Measurements from ENCODE around the gene KRT74. TPM values are rescaled to one million over a fixed set of nuclear protein-coding genes. Genes with fewer than 3 reads are reported as not detected.

KRT74 gene
- total and polyA plus RNA-seq, 2 of the 13 experiments (the other 11 are each of a cell fraction or from before 2014, with no cell fraction given) = not detected

DNA sequence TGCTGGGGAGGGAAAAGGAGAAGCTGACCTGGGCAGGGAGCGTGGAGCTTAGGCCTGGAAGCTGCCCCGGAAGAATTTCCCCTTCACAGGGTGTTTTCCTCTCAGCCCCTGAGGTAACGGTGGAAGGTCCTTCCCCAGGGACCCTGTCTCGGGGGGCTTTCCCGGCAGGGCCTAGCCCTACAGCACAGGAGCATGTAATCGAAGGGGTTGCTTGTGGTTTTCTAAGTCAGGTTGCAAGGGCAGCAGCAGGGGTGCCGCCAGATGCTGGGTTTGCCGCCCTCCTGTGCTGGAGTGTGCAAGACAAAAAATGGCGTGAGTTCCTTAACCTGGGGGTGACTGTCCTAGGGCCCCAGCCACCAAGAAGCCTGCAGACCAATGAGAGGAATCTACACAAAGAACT is 1.6 kb upstream of the KRT74 start:
- Histone ChIP-seq H3K79me2 (ENCODE audit: insufficient read depth, low read length) (no peaks in the 10 kb centered on the region), H3K27me3 (ENCODE audit: control insufficient read depth in 1 of 2, insufficient read depth in 2 of 2, low read length in 2 of 2) (peaks cover 6 to 70% of the 10 kb centered on the region in 2 experiments; a peak in 4 of 5 replicates), H3K9me3 (ENCODE audit: low read length) (no peaks in the 10 kb centered on the region), H4K20me1 (ENCODE audit: insufficient read depth, low read length) (no peaks in the 10 kb centered on the region), H3K4me1 (ENCODE audit: insufficient read depth, low read length) (no peaks in the 10 kb centered on the region), H3K4me3 (replicated peaks in 1 of 3; ENCODE audit: insufficient read depth in 1 of 3, low read depth in 2 of 3, low read length in 3 of 3) (no peak overlapping the region), H3K36me3 (replicated peaks in 1 of 2; ENCODE audit: control insufficient read depth in 1 of 2, insufficient read depth in 2 of 2, low read length in 2 of 2) (no peaks in the 10 kb centered on the region), H2AFZ (ENCODE audit: low read length) (no peak overlapping the region), H3K4me2 (ENCODE audit: low read depth, low read length) (no peak overlapping the region), H3K27ac (ENCODE audit: extremely low read length, insufficient read depth, low read length) (no peak overlapping the region), H3K9ac (ENCODE audit: insufficient read depth, low read depth, low read length) (no peak overlapping the region)
- DNase-seq (ENCODE audit: low spot score) (no peak), ATAC-seq (no peak), FAIRE-seq (no peak)
- ChIA-PET CTCF (ENCODE audit: low intra/inter-chr PET ratio, low total read pairs) (no interaction called here), POLR2A (no interaction called here)
- 8% methylated on average over 4 of the region's 9 CpGs for WGBS (ENCODE audit: low lambda C conversion rate)
- in situ Hi-C loops (cut with HindIII; ENCODE audit: extremely low pct_ligation_motif_present, low pct_unique_long_range_greater_than_20kb) = no loop called here
- intact Hi-C loops (cut with micrococcal nuclease; ENCODE audit: unreplicated experiment) = no loop called here
- no TSS peak for BruUV-seq (replicated peaks)
- TF ChIP-seq ZMYM3 (CRISPR knock-in tag; IDR thresholded peaks at IDR 0.05) (no peak), KDM5B (CRISPR knock-in tag; IDR thresholded peaks at IDR 0.05; ENCODE audit: borderline replicate concordance) (no peak), HNRNPH1 (optimal IDR thresholded peaks at IDR 0.05; ENCODE audit: low read depth, low read length) (no peak), ZNF256 (CRISPR knock-in tag; conservative IDR thresholded peaks at IDR 0.05) (no peak), HDAC2 (CRISPR knock-in tag; IDR thresholded peaks at IDR 0.05) (no peak), ZNF816 (CRISPR knock-in tag; IDR thresholded peaks at IDR 0.05; ENCODE audit: borderline replicate concordance) (no peak), ZNF724P (CRISPR knock-in tag; IDR thresholded peaks at IDR 0.05; ENCODE audit: borderline replicate concordance) (no peak), ZNF850 (CRISPR knock-in tag; conservative IDR thresholded peaks at IDR 0.05) (no peak), ZNF343 (CRISPR knock-in tag; IDR thresholded peaks at IDR 0.05) (no peak), ONECUT2 (CRISPR knock-in tag; IDR thresholded peaks at IDR 0.05) (no peak), MAFK (conservative IDR thresholded peaks at IDR 0.05 in 1 of 2, IDR thresholded peaks at IDR 0.05 in 1 of 2; ENCODE audit: low read length in 2 of 2) (no peak), MTF1 (CRISPR knock-in tag; IDR thresholded peaks at IDR 0.05) (no peak), ZNF766 (CRISPR knock-in tag; IDR thresholded peaks at IDR 0.05; ENCODE audit: borderline replicate concordance) (no peak), JUNB (CRISPR knock-in tag; IDR thresholded peaks at IDR 0.05; ENCODE audit: borderline replicate concordance) (no peak)
- TF ChIP-seq, protein P1, sequence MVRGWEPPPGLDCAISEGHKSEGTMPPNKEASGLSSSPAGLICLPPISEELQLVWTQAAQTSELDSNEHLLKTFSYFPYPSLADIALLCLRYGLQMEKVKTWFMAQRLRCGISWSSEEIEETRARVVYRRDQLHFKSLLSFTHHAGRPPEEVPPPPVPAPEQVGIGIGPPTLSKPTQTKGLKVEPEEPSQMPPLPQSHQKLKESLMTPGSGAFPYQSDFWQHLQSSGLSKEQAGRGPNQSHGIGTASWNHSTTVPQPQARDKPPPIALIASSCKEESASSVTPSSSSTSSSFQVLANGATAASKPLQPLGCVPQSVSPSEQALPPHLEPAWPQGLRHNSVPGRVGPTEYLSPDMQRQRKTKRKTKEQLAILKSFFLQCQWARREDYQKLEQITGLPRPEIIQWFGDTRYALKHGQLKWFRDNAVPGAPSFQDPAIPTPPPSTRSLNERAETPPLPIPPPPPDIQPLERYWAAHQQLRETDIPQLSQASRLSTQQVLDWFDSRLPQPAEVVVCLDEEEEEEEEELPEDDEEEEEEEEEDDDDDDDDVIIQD (CRISPR knock-in tag; IDR thresholded peaks at IDR 0.05; ENCODE audit: low read depth) = no peak
- TF ChIP-seq, protein P2, sequence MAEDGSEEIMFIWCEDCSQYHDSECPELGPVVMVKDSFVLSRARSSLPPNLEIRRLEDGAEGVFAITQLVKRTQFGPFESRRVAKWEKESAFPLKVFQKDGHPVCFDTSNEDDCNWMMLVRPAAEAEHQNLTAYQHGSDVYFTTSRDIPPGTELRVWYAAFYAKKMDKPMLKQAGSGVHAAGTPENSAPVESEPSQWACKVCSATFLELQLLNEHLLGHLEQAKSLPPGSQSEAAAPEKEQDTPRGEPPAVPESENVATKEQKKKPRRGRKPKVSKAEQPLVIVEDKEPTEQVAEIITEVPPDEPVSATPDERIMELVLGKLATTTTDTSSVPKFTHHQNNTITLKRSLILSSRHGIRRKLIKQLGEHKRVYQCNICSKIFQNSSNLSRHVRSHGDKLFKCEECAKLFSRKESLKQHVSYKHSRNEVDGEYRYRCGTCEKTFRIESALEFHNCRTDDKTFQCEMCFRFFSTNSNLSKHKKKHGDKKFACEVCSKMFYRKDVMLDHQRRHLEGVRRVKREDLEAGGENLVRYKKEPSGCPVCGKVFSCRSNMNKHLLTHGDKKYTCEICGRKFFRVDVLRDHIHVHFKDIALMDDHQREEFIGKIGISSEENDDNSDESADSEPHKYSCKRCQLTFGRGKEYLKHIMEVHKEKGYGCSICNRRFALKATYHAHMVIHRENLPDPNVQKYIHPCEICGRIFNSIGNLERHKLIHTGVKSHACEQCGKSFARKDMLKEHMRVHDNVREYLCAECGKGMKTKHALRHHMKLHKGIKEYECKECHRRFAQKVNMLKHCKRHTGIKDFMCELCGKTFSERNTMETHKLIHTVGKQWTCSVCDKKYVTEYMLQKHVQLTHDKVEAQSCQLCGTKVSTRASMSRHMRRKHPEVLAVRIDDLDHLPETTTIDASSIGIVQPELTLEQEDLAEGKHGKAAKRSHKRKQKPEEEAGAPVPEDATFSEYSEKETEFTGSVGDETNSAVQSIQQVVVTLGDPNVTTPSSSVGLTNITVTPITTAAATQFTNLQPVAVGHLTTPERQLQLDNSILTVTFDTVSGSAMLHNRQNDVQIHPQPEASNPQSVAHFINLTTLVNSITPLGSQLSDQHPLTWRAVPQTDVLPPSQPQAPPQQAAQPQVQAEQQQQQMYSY (CRISPR knock-in tag; IDR thresholded peaks at IDR 0.05) = no peak
- TF ChIP-seq, protein P3, sequence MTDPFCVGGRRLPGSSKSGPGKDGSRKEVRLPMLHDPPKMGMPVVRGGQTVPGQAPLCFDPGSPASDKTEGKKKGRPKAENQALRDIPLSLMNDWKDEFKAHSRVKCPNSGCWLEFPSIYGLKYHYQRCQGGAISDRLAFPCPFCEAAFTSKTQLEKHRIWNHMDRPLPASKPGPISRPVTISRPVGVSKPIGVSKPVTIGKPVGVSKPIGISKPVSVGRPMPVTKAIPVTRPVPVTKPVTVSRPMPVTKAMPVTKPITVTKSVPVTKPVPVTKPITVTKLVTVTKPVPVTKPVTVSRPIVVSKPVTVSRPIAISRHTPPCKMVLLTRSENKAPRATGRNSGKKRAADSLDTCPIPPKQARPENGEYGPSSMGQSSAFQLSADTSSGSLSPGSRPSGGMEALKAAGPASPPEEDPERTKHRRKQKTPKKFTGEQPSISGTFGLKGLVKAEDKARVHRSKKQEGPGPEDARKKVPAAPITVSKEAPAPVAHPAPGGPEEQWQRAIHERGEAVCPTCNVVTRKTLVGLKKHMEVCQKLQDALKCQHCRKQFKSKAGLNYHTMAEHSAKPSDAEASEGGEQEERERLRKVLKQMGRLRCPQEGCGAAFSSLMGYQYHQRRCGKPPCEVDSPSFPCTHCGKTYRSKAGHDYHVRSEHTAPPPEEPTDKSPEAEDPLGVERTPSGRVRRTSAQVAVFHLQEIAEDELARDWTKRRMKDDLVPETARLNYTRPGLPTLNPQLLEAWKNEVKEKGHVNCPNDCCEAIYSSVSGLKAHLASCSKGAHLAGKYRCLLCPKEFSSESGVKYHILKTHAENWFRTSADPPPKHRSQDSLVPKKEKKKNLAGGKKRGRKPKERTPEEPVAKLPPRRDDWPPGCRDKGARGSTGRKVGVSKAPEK (CRISPR knock-in tag; IDR thresholded peaks at IDR 0.05; ENCODE audit: borderline replicate concordance) = no peak
- TF ChIP-seq, protein P4, sequence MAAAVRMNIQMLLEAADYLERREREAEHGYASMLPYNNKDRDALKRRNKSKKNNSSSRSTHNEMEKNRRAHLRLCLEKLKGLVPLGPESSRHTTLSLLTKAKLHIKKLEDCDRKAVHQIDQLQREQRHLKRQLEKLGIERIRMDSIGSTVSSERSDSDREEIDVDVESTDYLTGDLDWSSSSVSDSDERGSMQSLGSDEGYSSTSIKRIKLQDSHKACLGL (CRISPR knock-in tag; IDR thresholded peaks at IDR 0.05) = no peak

Measured in HepG2 (cell line).